CD4-positive, alpha-beta T cell treated with Interleukin-21 for 1 hour (primary cell): Measurements from ENCODE around the gene ADGRL4.
"Not testable (repeated sequence)": the region's sequence is repeated elsewhere in the genome, so short reads cannot be mapped to it uniquely, and the experiment has no call there.

Experiments used
- DNase-seq: peaks from one replicate; pipeline ENCODE4 v3.0.0-alpha.2; 2020

Gene ADGRL4

DNA sequence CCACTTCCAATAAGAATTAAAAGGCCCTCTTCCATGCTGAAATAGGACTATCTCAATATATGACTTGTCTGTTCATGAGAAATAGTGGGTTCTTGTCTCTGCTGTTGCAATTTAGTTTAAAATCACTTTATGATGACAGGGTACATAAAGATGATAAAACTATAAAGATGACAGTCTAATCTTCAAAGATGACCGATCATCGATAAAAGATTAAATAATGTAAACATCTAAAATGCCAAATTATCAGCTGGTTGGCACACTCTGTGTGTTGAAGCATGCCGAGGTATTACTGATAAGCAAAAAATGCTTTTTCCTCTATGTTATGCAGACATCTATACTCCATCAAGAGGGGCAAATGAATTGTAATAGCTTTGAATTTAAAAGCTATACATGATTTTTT, 89.5 kb downstream of the ADGRL4 start:
- DNase-seq, result no peak

DNA sequence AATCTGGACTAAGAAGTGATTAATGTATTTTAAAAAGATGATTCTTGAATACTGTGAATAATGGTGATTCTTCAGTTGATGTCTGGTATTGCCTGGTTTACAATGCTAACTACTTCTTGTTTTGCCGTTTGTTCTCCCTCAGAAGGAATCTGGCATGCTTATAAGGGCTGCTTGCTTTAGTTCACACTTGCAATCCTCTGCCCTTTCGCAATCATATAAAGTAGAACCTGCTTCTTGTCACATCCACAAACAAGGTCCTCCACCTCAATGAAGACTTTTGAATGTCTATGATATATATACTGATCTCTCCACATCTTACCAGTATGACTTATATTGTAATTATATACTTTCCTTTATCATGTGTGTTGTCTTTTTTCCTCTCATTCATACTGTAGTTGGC, 92.6 kb downstream of the ADGRL4 start:
- no peak for DNase-seq

DNA sequence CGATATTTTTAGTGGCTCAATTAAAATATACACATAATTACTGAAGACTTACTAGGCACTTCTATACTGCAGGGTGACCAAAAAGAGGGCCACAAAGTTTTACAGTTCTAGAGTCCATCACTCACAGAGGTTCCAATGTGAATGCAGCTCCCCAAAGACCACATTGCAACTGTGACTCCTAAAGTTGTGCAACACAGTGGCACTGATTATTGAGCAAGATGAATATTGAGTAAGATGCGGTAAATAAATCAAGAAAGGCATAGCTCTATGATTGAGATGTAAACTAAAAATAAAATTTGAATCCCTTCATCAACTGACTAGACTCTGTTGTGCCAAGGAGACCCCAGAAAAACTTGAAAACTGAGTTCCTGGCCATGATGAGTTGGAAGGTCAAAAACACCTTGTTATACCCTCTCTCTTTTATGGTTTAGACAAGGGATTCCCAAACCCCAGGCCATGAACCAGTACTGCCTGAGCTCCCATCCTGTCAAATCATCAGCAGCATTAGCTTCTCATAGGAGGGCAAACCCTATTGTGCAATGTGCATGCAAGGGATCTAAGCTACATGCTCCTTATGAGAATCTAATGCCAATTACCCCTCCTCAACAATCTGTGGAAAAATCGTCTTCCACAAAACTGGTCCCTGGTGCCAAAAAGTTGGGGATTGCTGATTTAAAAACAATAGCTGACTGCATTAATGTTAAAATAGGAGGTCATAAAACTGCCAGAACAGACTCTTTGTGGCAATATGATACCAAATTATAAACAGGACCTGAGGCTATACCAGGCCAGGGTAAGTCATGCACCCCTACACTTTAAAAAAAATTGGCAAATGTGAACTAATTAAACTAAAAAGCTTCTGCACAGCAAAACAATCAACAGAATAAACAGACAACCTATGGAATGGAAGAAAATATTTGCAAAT, 94.3 kb downstream of the ADGRL4 start:
- DNase-seq, result no peak

DNA sequence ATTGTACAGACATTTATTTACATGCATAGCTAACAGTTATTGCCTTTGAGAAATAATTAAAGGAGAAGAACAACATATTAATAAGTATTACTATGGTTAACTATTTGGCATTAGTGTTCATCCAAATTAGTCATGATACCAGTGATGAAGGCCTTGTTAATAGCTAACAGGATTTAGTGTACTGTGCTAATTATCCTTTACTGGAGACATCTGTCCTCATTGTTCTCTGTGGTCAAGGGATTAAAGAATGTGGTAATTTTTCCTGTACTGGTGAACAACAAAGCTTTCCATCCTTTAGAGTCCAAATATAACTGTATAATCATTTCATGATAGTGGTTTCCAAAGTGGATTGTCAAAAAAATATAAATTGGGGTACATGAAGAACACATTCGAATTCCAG, 103.9 kb downstream of the ADGRL4 start:
- DNase-seq, result no peak

DNA sequence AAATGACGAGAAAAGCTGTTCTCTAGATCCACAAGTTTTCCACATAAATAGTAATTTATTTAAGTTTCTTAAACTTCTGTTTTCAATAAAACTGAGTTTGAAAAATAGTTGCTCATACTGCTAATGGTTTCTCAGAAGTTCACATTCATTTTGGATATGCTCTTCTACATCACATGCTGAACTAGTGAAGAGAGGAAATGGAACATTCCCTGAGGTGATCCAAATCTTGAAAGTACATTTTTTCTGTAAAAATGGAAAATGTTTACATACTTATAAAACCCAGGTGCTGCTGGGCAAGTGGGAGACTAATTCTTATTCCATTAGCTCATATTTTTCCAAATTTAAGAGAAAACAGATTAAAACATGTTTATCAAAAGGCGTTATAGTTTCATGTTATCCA, 111.7 kb downstream of the ADGRL4 start:
- no peak for DNase-seq

DNA sequence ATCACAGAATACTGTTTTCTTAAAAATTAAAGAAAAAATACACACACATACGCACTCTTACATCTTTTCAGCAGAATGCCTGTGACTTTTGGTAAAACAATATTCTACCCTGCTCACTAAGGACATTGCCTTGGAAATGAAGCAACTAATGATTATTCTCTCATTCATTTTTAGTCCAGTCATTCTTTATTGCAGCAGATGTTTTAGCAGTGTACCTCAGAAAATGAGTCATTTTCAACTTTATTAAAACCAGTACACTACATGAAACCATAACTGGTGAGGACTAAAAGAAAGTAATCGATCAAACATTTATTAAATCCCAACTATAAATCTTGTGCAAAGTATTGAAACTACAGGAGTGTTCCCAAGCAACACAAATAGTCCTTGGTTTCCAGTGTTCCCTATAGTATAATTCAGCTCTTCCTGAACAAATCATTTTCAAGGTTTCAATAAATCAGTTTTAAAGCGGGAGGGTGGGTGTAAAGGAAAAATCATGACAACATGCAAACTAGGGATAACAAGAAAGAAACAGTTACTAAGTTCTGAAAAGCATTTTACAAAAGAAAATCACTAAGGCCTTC, 114.2 kb downstream of the ADGRL4 start:
- no peak for DNase-seq

DNA sequence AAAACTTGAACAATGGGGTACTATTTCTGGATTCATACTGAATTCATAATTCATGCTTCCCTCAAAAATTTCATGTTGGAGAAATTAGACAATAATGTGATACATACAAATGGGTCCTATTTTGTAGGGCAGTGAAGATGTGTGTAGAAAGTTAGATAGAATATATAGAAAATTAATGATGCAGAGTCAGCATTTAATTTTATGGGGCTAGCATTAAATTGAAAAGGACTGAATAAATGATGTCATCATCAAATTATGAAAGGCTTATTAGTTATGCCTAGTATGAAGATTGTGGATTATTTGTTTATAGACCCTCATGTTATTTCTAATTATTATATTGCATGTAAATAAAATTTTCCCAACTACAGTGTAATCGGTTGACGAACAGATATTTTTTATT, 119.1 kb downstream of the ADGRL4 start:
- no peak for DNase-seq

DNA sequence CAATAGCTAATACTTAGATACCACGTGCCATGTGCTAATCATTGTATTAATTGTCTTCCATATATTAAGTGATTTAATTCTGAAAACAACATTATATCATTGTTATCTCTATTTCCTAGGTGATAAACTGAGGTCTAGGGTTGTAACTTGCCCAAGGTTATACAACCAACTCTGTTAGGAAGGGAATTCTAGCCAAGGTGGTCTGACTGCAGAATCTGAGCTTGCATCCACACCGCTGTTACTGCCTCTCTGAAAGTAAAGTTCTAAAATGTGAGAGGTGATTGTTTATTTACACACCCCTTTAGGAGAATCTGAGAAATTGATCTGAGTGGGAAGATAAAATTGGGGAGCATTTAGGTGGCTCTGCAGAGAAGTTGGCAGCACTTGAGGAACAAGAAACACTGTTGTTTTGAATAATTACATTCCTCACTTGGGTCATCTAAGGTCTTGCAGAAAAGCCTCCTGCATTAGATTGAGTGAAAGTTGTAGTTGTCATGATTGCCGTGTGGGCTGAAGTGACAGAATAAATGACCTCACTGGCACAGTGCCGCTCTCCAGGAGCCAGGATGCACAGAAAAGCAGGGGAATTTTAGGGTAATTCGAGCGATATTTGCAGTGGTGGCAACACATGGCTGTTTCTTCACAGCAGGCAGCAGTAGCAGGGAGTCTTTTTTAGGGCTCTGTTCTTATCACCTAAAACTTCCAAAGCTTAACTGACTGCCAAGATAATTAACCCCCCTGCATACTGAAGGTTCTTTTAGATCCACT, 121.7 kb downstream of the ADGRL4 start:
- no peak for DNase-seq

DNA sequence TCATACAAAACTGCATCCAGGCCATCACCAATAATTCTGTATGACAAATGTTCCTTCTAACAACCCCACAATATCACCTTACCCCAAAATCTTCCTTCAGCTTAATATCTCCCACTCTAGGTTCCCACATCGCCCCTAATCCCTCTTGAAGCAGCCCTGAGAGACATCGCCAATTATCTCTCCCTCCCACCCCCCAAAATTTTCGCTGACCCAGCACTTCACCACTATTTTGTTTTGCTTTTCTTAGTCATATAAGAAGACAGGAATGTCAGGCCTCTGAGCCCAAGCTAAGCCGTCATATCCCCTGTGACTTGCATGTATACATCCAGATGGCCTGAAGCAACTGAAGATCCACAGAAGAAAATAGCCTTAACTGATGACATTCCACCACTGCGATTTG, 126.3 kb downstream of the ADGRL4 start:
- no peak for DNase-seq

DNA sequence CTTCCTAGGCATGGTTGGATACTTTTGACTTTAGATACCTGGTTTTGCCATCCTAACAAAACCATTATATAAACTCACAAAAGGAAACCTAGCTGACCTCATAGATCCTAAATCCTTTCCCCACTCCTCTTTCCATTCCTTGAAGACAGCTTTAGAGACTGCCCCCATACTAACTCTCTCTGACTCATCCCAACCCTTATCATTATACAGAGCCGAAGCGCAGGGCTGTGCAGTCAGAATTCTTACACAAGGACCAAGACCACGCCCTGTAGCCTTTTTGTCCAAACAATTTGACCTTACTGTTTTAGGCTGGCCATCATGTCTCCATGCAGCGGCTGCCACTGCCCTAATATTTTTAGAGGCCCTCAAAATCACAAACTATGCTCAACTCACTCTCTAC, 130.5 kb downstream of the ADGRL4 start:
- not testable (repeated sequence) for DNase-seq

DNA sequence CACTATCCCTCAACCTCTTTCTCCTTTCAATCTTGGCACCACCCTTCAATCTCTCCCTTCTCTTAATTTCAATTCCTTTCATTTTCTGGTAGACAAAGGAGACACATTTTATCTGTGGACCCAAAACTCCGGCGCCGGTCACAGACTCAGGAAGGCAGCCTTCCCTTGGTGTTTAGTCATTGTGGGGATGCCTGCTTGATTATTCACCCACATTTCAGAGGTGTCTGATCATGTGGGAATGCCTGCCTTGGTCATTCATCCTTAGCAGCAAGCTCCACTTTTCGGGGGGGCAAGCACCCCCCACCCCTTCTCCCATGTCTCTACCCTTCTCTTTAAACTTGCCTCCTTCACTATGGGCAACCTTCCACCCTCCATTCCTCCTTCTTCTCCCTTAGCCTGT, 133.7 kb downstream of the ADGRL4 start:
- not testable (repeated sequence) for DNase-seq

DNA sequence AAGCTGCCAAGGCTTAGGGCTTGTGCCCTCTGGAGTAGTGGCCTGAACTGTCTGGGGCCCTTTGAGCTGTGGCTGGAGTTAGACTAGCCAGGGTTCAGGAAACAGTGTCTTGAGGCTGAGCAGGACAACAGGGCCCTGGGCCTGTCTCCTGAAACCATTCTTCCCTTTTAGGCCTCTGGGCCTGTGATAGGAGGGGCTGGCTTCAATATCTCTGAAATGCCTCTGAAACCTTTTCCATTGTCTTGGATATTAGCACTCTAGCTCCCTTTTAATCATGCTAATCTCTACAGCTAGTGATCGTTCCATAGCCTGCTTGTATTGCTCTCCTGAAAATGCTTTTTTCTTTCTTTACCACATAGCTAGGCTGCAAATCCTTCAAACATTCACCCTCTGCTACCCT, 135.3 kb downstream of the ADGRL4 start:
- no peak for DNase-seq

DNA sequence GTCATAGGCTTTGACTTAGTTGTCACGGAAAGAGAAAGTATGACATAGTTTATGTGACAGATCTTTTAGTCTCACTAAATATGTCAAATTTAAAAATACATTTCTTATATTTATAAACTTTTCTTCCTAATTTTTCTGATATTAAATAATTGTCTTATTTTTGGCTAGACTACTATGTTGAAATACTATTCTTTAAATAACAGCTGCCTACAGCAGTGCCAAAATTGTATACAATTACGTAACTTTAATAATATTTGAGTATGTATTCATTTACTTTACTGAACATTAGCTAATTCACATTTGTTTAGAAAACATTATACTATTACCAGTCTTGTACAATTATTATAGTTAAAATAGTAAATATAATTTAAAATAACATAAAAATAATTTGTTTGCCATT, 137.4 kb downstream of the ADGRL4 start:
- DNase-seq, result no peak

DNA sequence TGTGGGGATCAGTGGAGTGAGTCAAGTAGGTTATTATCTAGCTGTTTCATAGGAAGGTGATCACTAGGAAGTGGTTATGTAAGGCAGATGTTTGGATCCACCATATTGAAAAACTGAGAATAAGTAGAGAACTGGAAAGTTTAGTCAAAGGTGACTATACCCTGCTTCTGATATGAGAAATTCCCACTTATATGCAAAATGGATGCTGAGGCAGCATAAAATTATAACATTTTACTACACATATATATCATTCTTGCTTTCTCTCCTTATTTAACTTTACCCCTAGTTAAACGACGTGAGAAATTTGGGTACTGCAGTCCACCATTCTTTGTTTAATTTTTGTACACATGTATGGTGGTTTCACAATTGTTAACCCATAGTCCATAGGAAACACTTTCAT, 142.4 kb downstream of the ADGRL4 start:
- no peak for DNase-seq

DNA sequence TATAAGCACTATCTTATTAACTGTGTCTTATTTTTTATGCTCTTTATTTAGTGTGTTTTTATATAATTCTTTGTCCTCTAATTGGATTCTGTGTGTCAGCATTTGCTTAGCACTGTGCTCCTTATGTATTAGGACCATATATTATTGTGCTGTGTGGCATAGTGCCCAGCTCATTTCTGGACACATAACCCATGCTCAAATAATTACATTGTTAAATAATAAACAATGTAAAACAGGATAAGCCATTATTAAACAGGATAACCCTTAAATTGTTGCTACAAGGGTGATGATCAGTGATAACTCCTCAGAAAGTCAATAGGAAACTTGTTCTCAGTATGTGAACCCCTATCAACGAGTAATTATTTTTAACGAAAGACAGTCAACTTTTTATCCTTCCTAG, 150.4 kb downstream of the ADGRL4 start:
- DNase-seq, result no peak

DNA sequence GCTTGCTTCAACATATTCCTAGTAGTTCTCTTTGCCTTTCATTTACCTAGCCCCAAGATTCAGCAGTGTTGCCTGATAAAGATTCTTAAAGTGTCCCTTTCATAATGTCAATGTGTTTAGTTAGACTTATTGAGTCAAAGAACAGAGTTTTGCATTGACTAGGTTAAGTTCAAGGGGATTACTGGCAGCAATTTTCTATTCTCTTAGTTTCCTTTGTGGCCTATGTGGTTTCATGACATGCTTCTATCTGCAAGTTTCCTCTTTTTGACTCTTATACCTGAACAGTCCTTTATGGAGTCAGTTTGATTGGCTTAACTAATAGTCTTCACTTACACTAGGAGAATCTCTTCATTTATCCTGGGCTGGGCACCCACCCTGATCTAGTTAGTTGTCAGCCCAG, 151.3 kb downstream of the ADGRL4 start:
- DNase-seq, result no peak

DNA sequence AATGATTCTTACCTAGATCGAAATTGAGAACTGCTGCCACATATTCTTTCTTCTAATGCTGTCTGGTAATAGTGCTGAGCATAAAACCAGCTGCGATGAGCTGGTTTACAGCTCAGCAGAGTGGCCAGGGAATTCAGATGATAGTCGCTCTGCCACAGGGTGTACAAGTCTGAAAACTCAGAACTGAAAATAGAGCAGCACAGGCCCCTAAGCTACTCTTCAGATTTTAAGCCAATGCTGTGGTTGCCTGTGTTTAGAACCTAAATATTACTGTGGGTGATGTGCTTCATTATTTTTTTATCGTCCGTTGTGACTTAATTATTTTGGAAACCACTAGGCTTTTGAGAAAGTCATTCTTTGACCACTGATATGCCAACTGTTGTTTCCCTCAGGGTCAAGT, 152.0 kb downstream of the ADGRL4 start:
- DNase-seq, result no peak

DNA sequence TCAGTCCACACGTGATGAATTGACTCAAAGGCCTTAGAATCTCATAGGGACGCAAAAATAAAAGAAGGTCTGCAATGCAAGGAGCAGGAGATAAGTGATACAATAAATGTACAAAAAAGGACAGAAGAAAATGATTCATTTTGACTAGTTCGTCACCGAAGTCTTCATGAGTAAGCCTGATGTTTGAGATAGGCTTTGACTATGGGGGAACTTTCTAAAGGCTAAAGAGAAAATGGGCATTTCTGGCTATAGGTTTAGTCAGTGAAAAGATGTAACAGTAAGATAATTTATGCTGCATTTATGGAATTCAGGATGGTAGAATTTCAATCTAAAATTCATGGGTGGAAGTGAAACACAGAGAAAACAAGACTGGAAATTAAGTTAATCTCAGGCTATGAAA, 163.0 kb downstream of the ADGRL4 start:
- no peak for DNase-seq

DNA sequence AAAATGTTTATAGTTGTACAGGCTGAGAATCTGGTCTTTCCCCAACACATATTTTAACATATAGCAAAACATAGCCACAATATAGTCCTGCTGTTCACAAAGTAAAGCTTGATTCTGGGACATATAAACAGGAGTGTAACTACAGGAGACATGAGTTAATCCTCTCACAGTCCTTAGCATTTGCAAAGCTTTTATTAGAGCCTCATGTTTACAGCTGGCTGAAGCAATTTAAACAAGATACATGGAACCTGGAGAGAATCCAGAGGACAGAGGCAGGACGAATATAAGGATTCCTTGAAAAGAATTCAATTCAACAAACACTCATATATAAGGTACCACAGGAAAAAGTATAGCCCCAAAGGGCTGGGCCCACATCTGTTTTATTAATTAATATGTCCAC, 163.4 kb downstream of the ADGRL4 start:
- no peak for DNase-seq

DNA sequence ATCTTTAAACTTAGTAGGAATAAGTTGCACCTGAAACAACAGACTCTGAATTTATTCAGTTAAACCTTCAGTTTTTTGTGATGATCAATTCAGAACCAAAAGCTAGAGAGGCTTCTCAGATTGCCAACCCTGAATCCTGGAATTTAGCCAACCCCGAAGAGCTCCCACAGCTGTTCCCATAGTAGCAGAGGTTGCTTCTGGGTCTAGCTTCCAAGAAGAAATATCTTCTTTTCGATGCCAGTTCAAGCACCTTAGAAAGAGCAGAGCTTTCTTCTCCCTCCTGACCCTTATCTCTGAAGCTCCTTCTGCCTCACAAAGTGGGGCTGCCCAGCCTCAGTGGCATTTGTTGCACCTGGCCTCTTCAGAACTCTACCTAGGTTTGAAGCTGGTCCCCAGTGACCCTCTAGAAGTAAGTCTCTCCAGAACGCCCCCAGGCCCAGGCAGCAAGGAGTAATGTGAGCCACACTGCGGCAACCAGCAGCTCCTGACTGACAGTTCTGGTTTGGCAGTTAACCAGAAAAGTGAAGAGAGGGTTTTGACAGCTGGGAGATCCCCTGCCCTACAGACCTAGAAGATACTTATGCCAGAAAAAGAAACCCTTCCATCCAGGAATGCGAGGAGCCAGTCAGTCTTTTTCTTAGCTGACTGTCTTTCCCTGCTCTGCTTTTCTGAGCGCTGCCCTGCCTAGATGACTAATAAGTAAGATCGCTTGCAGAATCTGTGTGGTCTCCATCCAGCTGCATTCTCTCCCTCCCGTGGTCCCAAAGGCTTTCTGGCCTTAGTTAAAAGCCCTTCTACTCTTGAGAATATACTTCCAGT, 165.9 kb downstream of the ADGRL4 start:
- DNase-seq, result no peak
